Lower leg skin (tissue), 3 donors: ENCODE measurements around the gene FAM135A.

Experiments
- CTCF ChIP-seq, 3 donors: fragments of 450-650 bp; IDR thresholded peaks; one replicate each; pipeline ENCODE4 v1.5.1; 2016; ENCODE audit warnings: antibody characterized with exemption in 3 of 3, mild to moderate bottlenecking in 3 of 3, moderate library complexity in 2 of 3
- POLR2A ChIP-seq, 2 donors: fragments of 450-650 bp; IDR thresholded peaks; one replicate each; pipeline ENCODE4 v1.6.1; 2016 to 2017; ENCODE audit warnings: antibody characterized with exemption in 2 of 2, mild to moderate bottlenecking in 1 of 2, moderate library complexity in 1 of 2

DNA sequence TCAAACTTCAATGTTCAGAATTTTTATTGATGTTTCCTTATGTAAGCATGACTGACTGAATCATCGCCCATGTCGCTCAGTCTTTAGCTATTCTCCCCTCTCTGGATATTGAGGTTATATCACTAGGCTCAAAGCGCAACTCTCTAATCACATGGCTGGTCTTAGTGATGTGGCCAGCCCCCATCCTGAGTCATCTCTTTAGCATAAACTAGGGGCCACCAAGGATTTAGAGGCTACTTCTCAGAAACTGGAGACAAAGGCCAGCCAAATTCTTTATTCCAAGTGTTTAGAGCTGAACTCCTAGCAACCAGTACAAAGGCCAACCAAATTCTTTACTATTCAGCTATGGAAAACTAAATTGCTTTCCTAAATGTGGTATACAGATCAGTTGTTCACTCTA lies 61.4 kb downstream of the FAM135A start:
- TF ChIP-seq CTCF (IDR thresholded peaks at IDR 0.05), result no peak
- TF ChIP-seq POLR2A (IDR thresholded peaks at IDR 0.05), result no peak
